HG02840 (cell line): ENCODE measurements around the gene STXBP5L.
"Not testable (repeated sequence)": the region's sequence is repeated elsewhere in the genome, so short reads cannot be mapped to it uniquely, and the experiment has no call there.

Source experiments
- ATAC-seq: cut with Tn5 transposase; IDR thresholded peaks from one replicate; pipeline ENCODE4 v1.9.1; 2021; ENCODE audit warnings: mild to moderate bottlenecking, moderate library complexity, moderate number of reproducible peaks; ENCODE audit not compliant: unreplicated experiment, low FRiP score

STXBP5L gene

DNA sequence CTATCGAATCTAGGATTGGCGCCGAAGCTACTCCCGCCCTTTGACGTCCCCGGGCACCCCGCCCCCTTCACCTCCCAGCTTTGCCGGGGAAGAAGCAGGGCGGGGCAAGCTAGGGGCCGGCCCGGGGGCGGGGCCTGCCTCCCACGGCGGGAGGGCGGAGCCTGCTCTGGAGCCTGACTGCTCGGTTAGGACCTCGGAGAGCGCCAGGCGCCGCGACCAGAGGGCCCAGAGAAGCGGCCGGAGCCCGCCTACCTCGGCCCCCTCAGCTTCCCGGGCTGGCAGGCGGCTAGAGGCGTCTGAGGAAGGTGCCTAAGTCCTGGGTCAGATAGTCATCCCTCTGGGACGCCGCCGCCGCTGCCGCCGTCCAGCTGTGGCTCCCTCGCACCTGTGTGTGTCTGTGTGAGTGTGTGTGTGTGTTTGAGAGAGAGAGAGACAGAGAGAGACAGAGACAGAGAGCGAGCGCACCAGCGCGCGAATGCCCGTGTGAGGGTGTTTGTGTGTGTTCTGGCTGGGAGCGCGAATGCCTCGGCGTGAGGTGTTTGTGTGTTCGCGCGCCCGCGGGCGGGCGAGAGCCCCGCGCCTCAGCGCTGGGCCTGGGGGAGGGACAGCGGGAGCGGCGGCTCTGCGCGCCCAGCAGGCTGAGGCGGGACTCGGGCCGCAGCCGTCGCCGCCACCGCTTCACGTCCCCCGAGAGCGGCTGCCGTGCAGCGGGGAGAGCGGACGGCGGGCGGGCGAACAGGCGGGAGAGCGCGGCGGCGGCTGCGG lies at the start of gene STXBP5L:
STXBP5L (plus strand) TSS at position 176 of the 765 bp plus-strand sequence. CDS start 1,374 bp downstream, outside the sequence.
- ATAC-seq = peak; percentile 86

DNA sequence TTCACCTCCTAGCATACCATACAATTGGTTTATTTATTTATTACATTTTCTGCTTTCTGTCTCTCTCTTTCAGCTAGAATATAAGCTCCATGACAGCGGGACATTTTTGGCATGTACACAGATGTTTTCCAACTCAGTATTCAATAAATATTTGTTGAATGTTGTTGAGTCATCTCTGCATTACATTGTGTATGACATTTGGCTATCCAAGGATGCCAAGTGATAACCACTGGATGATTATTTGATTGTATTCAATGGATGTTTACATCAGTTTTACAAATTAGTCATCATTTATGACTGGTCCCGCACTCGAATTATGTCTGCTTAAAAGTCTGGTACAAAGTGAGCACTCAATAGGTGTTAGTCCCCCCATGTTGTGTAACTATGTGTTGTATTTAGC lies 49.5 kb upstream of the STXBP5L start:
- ATAC-seq = no peak

DNA sequence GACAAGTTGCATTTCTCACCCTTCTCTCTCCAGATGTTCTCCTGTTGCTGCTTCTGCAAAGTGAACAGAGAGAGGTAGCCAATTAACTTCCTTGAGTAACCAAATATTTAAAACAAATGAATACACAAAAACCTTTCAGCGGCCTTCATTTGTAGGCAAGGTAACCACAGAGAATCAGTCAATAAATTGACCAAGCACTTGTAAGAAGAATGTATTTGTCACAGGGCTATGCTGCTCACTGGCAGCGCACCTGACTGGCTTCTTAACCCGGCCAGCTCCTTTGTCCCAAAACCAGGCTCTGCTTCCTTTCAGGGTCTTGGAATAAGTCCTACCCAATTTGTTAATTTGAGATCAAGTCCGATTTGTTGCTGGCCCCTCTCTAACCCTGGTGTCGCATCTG lies 43.5 kb upstream of the STXBP5L start:
- ATAC-seq = no peak

DNA sequence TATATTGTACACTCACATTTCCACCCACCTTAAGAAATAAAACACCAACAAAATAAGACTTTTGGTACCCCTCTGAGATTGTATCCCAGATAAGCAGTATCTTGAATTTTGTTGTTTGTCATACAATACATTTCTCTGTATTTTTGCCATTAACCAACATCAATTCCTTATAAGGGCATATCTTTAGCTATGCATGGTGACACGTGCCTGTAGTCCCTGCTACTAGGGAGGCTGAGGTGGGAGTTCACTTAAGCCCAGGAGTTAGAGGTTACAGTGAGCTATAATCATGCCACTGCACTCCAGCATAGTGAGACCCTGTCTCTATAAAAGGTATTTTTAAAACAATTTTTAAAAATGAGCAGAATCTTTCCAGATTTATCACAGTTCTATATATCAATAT lies 32.5 kb upstream of the STXBP5L start:
- no peak for ATAC-seq

DNA sequence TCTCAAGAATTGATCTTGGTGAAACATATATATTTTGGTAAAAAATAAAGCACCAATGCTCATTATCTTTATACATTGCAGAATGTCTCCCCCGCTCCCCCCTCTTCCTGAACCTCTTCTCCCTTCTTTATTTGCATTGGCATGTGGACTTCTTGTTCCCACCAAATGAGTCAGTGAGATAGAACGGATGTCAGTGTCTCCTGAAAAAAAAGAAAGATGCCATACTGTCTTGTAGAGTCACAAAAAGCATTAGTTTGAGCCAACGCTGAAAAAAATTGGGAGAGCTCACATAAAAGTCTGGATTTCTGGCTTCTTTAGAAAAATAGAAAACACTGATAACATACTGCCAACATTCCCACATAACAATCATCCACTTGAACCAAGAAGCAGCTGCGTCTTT lies 32.0 kb upstream of the STXBP5L start:
- ATAC-seq = no peak

DNA sequence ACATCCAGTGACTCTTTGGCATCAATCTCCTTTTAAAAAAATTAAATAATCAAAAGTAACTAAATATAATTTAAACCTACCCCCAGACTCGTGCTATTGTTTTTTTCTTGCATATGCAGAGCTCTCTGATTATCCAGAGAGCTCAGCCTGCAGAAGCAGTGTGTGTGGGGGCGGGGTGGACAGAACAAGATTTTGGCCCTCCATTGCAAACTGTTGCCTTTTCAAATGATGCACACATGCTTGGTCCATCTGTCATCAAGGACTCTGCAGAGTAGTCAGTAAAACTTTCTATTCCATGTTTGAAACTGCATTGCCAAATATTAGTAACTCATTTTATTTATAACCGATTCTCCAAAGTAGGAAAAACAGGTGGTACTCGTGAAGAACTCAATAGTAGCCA lies 28.6 kb upstream of the STXBP5L start:
- no peak for ATAC-seq

DNA sequence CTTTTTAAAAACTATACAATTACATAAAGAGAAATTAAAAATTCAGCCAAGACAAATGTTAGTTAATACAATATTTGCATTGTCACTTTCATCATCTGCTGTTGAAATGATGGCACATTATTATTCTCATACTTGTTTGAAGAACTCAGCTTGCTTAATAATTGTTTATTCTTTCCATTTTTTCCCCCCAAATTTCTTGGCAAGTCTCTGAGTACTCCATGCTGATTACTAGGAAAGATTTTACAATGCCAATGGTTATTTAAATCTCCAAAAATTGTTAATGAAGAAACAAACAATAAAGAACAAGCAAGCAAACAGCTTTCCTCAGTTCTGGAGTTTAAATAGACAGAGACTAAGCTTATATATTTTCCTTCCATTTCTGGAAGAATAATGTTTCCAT lies 15.1 kb upstream of the STXBP5L start:
- no peak for ATAC-seq

DNA sequence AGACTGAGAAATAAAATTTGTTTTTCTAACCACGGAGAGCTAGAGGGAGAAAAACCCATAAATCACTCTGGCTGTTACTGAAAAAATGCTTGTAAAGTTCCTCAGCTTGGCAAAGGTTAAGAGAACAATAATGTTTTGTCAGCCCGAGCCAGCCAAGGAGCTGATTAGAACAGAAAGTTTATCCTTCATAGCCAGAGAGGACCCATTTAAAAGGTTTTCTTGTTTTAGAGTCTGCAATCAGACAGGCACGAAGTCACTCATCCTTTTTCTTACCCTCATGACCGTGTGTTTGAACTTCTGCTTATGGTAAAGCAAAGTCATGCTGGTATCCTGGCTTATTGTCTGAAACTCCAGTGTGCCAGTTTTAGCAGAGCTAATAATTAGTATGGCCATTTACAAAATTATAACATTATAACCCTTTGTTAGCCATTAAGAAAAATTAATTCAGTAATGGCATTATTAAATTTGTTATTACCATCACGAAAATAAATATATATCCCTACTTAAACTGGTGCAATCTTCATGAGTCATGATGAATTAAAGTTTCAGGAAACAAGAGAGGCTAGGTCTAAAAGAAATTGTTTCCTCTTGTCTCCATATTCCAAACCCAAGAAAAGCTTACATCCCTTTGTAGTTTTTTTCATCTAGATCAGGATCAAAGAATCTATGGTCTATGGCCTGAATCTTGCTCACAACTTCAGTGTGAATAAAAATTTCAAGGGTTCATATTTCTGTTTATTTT lies 13.5 kb upstream of the STXBP5L start:
- no peak for ATAC-seq

DNA sequence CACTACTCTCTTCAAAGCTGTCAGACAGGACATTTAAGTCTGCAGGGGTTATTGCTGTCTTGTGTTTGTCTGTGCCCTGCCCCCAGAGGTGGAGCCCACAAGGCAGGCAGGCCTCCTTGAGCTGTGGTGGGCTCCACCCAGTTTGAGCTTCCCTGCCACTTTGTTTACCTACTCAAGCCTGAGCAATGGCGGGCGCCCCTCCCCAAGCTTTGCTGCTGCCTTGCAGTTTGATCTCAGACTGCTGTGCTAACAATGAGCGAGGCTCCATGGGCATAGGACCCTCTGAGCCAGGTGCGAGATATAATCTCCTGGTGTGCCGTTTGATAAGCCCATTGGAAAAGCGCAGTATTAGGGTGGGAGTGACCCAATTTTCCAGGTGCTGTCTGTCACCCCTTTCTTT lies 6.3 kb upstream of the STXBP5L start:
- not testable (repeated sequence) for ATAC-seq

DNA sequence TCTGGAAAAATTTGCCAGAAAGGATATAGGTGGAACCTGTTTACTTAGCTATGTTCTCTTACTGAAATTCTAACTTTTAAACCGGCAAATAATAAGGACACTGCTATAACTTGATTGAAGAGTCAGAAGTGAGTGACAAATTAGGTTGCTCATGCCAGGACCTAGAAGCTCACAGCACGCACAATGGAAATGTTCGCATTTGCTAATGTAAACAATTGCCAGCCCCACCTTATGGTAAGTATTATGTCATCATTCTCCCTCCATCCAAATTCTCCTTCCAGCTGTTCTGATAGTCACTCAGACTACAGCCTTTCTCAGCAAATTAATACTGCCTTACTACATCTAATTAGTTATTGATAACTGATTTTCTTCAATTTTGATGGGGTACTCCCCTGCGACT lies 4.8 kb upstream of the STXBP5L start:
- ATAC-seq = no peak

DNA sequence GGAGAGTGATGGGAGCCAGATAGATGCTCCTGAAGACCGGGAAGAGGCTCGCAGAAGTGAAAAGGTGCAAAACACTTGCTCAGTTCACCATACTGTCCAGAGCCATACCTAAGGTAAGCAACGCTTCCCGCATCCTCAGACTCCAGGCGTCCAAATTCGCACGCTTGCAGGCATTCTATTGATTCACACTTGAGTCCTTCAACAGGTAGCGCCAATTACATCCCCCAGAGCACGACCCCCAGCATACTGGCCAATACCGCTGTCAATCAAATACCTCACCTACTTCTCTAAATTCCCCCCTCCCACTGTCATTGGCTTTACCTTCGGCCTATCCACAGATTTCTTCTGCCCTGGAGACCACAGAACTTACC lies 361 bp upstream of the STXBP5L start:
- peak; percentile 28 for ATAC-seq

DNA sequence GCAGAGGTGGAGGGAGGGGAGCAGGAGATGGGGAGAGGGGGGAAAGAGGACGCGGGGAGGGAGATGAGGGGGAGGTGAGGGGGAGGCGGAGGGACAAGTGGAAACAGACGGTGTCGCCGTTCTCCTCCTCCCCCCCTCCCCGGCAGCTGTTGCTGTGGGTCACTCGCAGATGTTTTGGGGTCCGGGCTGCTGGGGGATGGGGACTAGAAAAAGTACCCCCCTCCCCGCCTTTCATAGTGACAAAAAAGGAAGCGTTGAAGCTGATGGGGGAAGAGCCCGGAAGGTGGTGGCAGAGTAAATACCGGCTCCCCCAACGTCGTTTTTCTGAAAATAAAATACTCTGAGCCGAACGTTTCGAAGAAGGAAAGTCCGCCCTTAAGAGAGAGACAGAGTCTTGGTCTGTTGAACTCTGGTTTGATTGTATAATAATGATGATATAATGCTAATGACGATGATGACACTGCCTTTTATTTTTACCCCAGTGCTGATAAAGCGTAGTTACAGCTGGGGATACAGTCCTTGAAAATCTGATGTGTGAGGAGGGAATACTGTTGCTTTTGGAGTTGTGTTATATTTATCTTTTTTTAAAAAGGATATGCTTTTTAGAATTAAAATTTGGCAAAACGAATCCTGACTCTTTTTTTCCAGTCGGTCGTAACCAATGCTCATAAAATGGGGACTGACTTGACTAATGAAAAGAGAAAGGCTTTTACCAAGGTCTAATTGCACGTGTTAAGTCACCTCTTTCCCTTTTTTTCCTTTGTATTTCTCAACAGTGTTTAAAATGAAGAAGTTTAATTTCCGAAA lies 993 bp downstream of the STXBP5L start:
- ATAC-seq = no peak

DNA sequence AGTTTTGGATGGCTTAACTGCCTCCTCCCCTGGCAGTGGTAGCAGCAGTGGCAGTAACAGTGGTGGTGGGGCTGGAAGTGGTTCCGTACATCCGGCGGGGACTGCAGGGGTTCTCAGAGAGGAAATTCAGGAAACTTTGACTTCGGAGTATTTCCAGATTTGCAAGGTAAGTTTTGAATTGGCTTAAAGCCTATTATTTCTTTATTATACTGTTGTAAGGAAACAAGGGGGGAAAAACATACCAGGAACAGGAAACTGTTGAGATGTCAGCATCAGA lies 1.5 kb downstream of the STXBP5L start:
- no peak for ATAC-seq

DNA sequence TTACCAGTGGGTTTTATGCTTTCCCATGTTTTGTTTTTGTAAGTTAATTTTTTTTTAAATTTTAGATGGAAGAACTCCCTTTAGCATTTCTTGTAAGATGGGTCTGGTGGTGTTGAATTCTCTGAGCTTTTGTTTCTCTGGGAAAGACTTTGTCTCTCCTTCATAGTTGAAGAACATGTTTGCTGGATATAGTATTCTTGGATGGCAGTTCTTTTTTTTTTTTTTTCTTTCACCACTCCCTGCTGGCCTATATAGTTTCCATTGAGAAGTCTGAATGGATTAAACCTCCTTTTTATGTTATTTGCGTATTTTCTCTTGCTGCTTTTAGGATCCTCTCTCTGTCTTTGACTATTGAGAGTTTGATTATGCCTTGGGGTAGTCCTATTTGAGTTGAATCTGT lies 18.1 kb downstream of the STXBP5L start:
- no peak for ATAC-seq

DNA sequence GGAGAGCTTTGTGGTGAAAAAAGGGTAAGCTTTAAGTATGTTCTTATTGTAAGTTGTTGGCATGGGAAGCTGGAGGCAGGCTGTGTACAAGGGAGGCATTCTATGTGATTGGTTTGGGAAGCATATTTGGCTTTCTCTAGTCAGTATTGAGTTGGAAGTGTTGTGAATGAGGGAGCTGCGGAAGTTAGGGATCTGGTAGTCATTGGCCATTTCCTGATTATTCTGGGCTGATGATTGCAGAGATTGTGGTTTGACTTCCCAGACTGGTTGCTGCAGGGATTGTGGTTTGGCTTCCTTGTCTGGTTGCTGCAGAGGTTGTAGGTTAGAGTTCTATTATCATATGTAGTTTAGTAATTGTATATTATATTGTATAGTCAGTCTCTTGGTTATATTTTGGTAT lies 21.0 kb downstream of the STXBP5L start:
- ATAC-seq = no peak

DNA sequence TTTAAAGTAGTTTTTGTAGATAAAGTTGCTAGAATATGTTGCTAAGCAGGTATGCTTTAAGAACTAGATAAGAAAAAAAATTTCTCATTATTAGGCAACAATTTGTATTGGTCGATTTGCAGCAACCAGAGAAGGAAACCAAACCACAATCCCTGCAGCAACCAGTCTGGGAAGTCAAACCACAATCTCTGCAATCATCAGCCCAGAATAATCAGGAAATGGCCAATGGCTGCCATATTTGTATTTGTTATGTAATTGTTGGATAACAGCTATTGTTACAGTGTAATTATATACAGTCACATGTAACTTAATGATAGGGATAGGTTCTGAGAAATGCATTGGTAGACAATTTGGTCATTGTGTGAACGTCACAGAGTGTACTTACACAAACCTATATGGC lies 23.6 kb downstream of the STXBP5L start:
- ATAC-seq = no peak

DNA sequence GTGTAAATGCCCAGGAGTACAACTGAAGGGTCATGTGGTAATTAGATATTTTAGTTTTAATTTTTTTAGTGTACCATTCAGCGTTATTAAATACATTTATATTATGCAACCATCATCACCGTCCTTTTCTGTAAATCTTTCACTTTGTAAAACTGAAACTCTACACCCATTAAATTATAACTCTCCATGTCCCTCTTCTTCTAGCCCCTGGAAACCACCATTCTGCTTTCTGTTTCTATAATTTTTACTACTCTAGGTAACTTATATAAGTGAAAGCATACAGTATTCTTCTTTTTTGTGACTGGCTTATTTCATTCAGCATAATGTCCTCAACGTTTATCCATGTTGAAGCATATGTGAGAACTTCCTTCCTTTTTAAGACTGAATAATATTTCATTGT lies 48.1 kb downstream of the STXBP5L start:
- ATAC-seq = no peak

DNA sequence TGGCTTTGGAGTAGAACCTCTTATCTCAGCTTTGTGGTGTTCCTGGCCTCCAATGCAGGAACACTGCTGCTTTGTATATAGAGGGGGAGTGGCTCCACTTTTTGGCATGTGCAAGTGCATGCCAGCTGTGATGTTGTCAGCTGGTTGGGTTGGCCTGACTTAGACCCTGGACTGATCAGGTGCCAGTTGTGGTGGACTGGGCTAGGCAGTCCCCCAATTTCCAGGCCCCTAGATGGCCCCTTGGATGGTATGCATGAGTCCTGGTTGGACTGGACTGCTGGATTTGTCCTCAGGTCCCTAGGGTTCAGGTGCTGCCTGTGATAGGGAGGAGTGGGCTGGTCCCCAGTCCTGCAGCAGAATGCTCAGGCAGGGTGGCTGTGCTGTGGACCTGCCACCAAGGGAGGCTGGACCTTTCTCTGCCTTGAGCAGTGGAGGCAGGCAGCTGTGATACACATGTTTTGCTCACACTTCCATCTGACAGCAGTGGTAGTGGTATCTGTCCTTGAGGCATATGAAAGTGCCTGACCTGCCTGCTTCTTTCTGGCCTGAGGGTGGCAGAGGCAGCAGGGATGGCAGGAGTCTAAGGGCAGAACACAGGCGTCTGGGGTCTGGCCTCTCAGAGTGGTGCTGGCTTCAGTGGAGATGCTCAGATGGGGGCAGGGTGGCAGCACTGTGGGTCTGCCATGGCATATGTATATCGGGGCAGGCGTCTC lies 74.8 kb downstream of the STXBP5L start:
- ATAC-seq = no peak

DNA sequence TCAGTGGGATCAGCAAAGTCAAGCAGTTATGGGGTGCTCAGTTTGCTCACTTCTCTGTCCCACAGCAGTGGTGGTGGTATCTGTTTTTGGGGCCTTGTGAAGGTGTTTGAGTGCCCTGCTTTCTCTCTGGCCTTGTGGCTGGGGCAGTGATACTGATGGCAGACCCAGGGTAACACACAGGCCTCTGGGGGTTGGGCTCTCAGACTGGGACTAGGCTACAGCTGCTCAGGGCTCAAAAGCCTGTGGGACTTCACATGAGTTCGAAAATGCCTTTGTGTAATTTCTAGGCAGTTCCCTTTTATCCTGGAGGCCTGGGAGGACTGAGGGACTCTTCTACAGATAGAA lies 75.3 kb downstream of the STXBP5L start:
- ATAC-seq = no peak

DNA sequence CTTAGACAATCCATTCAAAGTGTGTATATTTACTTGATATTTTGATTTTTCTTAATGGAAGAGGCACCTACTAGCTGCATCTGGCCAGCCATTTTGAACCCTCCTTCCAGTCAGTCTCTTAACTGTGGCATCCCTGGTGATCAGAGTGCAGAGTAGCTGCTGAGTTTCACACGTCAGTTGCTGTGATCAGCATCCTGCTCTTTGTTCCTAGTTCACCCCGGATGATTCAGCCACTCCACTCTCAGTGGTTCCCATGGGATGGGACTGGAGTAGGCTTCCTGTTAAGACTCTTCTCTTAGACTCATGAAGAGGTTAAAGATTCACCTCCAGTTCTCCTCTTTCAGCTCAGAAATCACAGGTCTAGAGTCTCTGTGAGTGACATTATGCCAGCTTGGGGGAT lies 75.8 kb downstream of the STXBP5L start:
- no peak for ATAC-seq

DNA sequence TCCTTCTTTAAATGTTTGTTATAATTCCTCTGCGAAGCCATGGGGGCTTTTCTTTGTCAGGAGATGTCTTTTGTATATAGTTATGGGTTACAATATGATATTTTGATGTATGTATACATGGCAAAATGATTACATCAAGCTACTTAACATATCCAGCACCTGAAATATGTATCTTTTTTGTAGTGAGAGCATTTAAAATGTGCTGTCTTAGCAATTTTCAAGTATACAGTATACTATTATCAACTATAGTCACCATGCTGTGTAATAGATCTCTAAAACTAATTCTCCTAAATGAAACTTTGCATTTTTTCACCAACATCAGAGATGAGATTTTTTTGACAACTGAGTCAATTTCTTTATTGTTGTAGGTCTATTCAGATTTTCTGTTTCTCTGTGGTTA lies 77.2 kb downstream of the STXBP5L start:
- ATAC-seq = no peak
